H9 (cell line): Measurements from ENCODE around the gene ZRANB3. TPM values are rescaled to one million over a fixed set of nuclear protein-coding genes. Genes with fewer than 3 reads are reported as not detected.

ENCODE experiments used
- DNase-seq: peaks from one replicate; pipeline ENCODE4 v3.0.0-alpha.2; 2017
- H2AFZ ChIP-seq: one replicate; pipeline ENCODE4 v1.6.1; 2013; ENCODE audit warnings: mild to moderate bottlenecking, low read length, control low read depth, moderate library complexity
- H2AK5ac ChIP-seq: 2 replicates; pipeline ENCODE4 v1.6.1; 2013; ENCODE audit warnings: low read length, control low read depth, mixed read lengths; ENCODE audit not compliant: insufficient read length
- H2BK120ac ChIP-seq: one replicate; pipeline ENCODE4 v1.6.1; 2013; ENCODE audit warnings: low read depth, mild to moderate bottlenecking, low read length, control low read depth, inconsistent platforms; ENCODE audit not compliant: poor library complexity, severe bottlenecking
- H2BK12ac ChIP-seq: 2 replicates; pipeline ENCODE4 v1.6.1; 2013; ENCODE audit warnings: low read length, control low read depth, mixed read lengths, low read depth; ENCODE audit not compliant: insufficient read length
- H2BK15ac ChIP-seq: 2 replicates; pipeline ENCODE4 v1.6.1; 2013; ENCODE audit warnings: low read depth, low read length, control low read depth
- H2BK20ac ChIP-seq: one replicate; pipeline ENCODE4 v1.6.1; 2013; ENCODE audit warnings: low read depth, mild to moderate bottlenecking, low read length, control low read depth, inconsistent platforms; ENCODE audit not compliant: poor library complexity, severe bottlenecking
- H2BK5ac ChIP-seq: 2 replicates; pipeline ENCODE4 v1.6.1; 2013; ENCODE audit warnings: low read length, control low read depth, mixed read lengths; ENCODE audit not compliant: insufficient read length
- H3K14ac ChIP-seq: 2 replicates; pipeline ENCODE4 v1.6.1; 2013; ENCODE audit warnings: low read length, control low read depth; ENCODE audit not compliant: insufficient read depth
- H3K18ac ChIP-seq: 2 replicates; pipeline ENCODE4 v1.6.1; 2013; ENCODE audit warnings: low read depth, mild to moderate bottlenecking, mixed read lengths, low read length, control low read depth; ENCODE audit not compliant: insufficient read length
- H3K23ac ChIP-seq: 2 replicates; pipeline ENCODE4 v1.6.1; 2013; ENCODE audit warnings: low read length, control low read depth, mixed read lengths, low read depth; ENCODE audit not compliant: insufficient read length
- H3K23me2 ChIP-seq: 2 replicates; pipeline ENCODE4 v1.6.1; 2013; ENCODE audit warnings: low read depth, mild to moderate bottlenecking, mixed read lengths, low read length, control low read depth; ENCODE audit not compliant: insufficient read length, poor library complexity, severe bottlenecking
- H3K27ac ChIP-seq: 2 replicates; pipeline ENCODE4 v1.5.1; 2013; ENCODE audit warnings: low read length, control low read depth, mixed read lengths, low read depth; ENCODE audit not compliant: insufficient read length
- H3K27me3 ChIP-seq: 2 replicates; pipeline ENCODE4 v1.6.1; 2013; ENCODE audit warnings: low read length, control low read depth, inconsistent platforms; ENCODE audit not compliant: insufficient read depth
- H3K4ac ChIP-seq: 2 replicates; pipeline ENCODE4 v1.6.1; 2013; ENCODE audit warnings: low read depth, mild to moderate bottlenecking, control low read depth, inconsistent platforms, low read length, moderate library complexity
- H3K4me1 ChIP-seq: 2 replicates; pipeline ENCODE4 v1.6.1; 2013; ENCODE audit warnings: low read length, control low read depth, inconsistent platforms; ENCODE audit not compliant: insufficient read depth
- H3K4me2 ChIP-seq: 2 replicates; pipeline ENCODE4 v1.6.1; 2013; ENCODE audit warnings: low read length, control low read depth, mixed read lengths; ENCODE audit not compliant: insufficient read length, insufficient read depth
- H3K56ac ChIP-seq: 2 replicates; pipeline ENCODE4 v1.6.1; 2013; ENCODE audit warnings: low read depth, mild to moderate bottlenecking, mixed read lengths, low read length, control low read depth; ENCODE audit not compliant: insufficient read length
- H3K79me1 ChIP-seq: 2 replicates; pipeline ENCODE4 v1.6.1; 2013; ENCODE audit warnings: low read depth, mild to moderate bottlenecking, moderate library complexity, low read length, control low read depth, inconsistent platforms; ENCODE audit not compliant: insufficient read depth, poor library complexity, severe bottlenecking
- H3K79me2 ChIP-seq: 2 replicates; pipeline ENCODE4 v1.6.1; 2013; ENCODE audit warnings: low read length, control low read depth, inconsistent platforms; ENCODE audit not compliant: insufficient read depth
- H3K9ac ChIP-seq: 2 replicates; pipeline ENCODE4 v1.6.1; 2013; ENCODE audit warnings: low read length, control low read depth, mixed read lengths; ENCODE audit not compliant: insufficient read length; ENCODE audit errors: extremely low read depth
- H3K9me3 ChIP-seq: one replicate; pipeline ENCODE4 v1.6.1; 2013; ENCODE audit warnings: low read depth, low read length, inconsistent platforms; ENCODE audit not compliant: control insufficient read depth
- H3T11ph ChIP-seq: one replicate; pipeline ENCODE4 v1.6.1; 2013; ENCODE audit warnings: mild to moderate bottlenecking, low read length, control low read depth, inconsistent platforms
- H4K20me1 ChIP-seq: one replicate; pipeline ENCODE4 v1.6.1; 2013; ENCODE audit not compliant: control insufficient read depth, insufficient read length, insufficient read depth
- H4K5ac ChIP-seq: 2 replicates; pipeline ENCODE4 v1.6.1; 2013; ENCODE audit warnings: low read depth, mild to moderate bottlenecking, mixed read lengths, low read length, control low read depth; ENCODE audit not compliant: insufficient read length
- H4K8ac ChIP-seq: replicated peaks from 2 replicates; pipeline ENCODE4 v1.6.1; 2013; ENCODE audit warnings: low read length, control low read depth, mixed read lengths, low read depth; ENCODE audit not compliant: insufficient read length
- H4K91ac ChIP-seq: 2 replicates; pipeline ENCODE4 v1.6.1; 2013; ENCODE audit warnings: low read depth, mild to moderate bottlenecking, moderate library complexity, mixed read lengths, low read length, control low read depth; ENCODE audit not compliant: insufficient read length
- H3K27ac Mint-ChIP-seq, 3 experiments: 2 replicates in 2 of 3; 3 replicates in 1 of 3; pipeline ENCODE4 v1.8.0; 2020 to 2021; ENCODE audit warnings: mixed read lengths in 3 of 3, mild to moderate bottlenecking in 1 of 3, moderate library complexity in 1 of 3
- H3K27me3 Mint-ChIP-seq: 2 replicates; pipeline ENCODE4 v1.8.0; 2021; ENCODE audit warnings: low read depth, mild to moderate bottlenecking, moderate library complexity, mixed read lengths
- H3K36me3 Mint-ChIP-seq, 3 experiments: 2 replicates in 2 of 3; 3 replicates in 1 of 3; pipeline ENCODE4 v1.8.0; 2020 to 2021; ENCODE audit warnings: low read depth in 3 of 3, mixed read lengths in 3 of 3; ENCODE audit not compliant: insufficient read depth in 1 of 3
- H3K4me1 Mint-ChIP-seq, 2 experiments: 2 replicates each; pipeline ENCODE4 v1.8.0; 2020; ENCODE audit warnings: mixed read lengths in 2 of 2
- H3K4me3 Mint-ChIP-seq, 2 experiments: 2 replicates in 1 of 2; 3 replicates in 1 of 2; pipeline ENCODE4 v1.8.0; 2020 to 2021; ENCODE audit warnings: mild to moderate bottlenecking in 2 of 2, mixed read lengths in 2 of 2, moderate library complexity in 1 of 2
- H3K9me3 Mint-ChIP-seq, 2 experiments: 2 replicates in 1 of 2; 3 replicates in 1 of 2; pipeline ENCODE4 v1.8.0; 2020; ENCODE audit warnings: mild to moderate bottlenecking in 2 of 2, mixed read lengths in 2 of 2, moderate library complexity in 1 of 2
- total RNA-seq: library from RNA; stranded (reverse); gene quantifications from 2 replicates; pipeline ENCODE4 v1.2.1, GENCODE V29; 2021
- TF ChIP-seq, protein P1 (sequence below): fragments of 200-600 bp; sonication (generic); conservative IDR thresholded peaks from 3 replicates; pipeline ENCODE4 v1.8.0; 2021; ENCODE audit warnings: antibody characterized with exemption, mild to moderate bottlenecking

The ZRANB3 gene
- total RNA-seq, 1 experiment from 2014 or later = 16.7 TPM

DNA sequence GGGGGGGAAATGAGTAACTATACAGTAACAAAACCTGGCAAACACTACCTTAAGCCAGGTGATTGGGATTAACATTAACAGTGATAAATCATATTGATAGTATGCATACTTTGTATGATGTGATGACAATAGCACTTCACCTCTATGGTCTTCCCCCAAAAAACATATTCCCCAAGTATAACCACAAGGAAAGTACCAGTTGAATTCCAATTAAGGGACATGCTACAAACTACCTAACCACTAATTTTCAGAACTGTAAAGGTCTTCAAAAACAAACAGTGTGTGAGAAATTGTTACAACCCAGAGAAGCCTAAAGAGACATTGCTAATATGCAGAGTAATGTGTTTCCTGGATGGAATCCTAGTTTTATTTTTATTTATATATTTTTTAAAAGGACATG, 152.4 kb downstream of the ZRANB3 start:
- H4K20me1 ChIP-seq = no peaks in the 10 kb centered on the region
- H3K79me1 ChIP-seq = no peaks in the 10 kb centered on the region
- Mint-ChIP-seq H3K9me3 (peaks cover 30 to 31% of the 10 kb centered on the region in 2 experiments), H3K27me3 (no peaks in the 10 kb centered on the region), H3K27ac (no peak overlapping the region), H3K36me3 (peaks cover 26 to 39% (median 35%) of the 10 kb centered on the region in 3 experiments), H3K4me1 (peaks cover 6 to 10% of the 10 kb centered on the region in 2 experiments), H3K4me3 (no peak overlapping the region)
- no peaks in the 10 kb centered on the region; the same call in 1 of the 2 replicates for H3K4me1 ChIP-seq
- H2BK20ac ChIP-seq = no peak overlapping the region
- peaks cover 10% of the 10 kb centered on the region for H3K9me3 ChIP-seq
- no peak overlapping the region for H2AFZ ChIP-seq
- no peak overlapping the region for H2BK15ac ChIP-seq
- no peak for DNase-seq
- TF ChIP-seq, protein P1, sequence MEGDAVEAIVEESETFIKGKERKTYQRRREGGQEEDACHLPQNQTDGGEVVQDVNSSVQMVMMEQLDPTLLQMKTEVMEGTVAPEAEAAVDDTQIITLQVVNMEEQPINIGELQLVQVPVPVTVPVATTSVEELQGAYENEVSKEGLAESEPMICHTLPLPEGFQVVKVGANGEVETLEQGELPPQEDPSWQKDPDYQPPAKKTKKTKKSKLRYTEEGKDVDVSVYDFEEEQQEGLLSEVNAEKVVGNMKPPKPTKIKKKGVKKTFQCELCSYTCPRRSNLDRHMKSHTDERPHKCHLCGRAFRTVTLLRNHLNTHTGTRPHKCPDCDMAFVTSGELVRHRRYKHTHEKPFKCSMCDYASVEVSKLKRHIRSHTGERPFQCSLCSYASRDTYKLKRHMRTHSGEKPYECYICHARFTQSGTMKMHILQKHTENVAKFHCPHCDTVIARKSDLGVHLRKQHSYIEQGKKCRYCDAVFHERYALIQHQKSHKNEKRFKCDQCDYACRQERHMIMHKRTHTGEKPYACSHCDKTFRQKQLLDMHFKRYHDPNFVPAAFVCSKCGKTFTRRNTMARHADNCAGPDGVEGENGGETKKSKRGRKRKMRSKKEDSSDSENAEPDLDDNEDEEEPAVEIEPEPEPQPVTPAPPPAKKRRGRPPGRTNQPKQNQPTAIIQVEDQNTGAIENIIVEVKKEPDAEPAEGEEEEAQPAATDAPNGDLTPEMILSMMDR = no peak
- no peak overlapping the region for H3K4ac ChIP-seq
- H2BK5ac ChIP-seq = no peak overlapping the region
- H2BK120ac ChIP-seq = no peak overlapping the region
- no peak overlapping the region for H2AK5ac ChIP-seq
- H3K9ac ChIP-seq = no peak overlapping the region
- no peak overlapping the region for H3K23ac ChIP-seq
- H3K4me2 ChIP-seq = no peak overlapping the region
- no peak overlapping the region for H2BK12ac ChIP-seq
- no peak overlapping the region for H3K14ac ChIP-seq
- H3K23me2 ChIP-seq = no peaks in the 10 kb centered on the region
- no peak overlapping the region for H3K18ac ChIP-seq
- no peak overlapping the region for H3K56ac ChIP-seq
- H3T11ph ChIP-seq = no peak overlapping the region
- no peaks in the 10 kb centered on the region for H3K79me2 ChIP-seq
- H3K27me3 ChIP-seq = no peaks in the 10 kb centered on the region
- no peak overlapping the region for H4K8ac ChIP-seq
- no peak overlapping the region for H3K27ac ChIP-seq
- H4K5ac ChIP-seq = no peak overlapping the region
- no peak overlapping the region for H4K91ac ChIP-seq
